HL-60/S4 (cell line): ENCODE data around the gene SKA1.

ENCODE experiments used
- in situ Hi-C: fragments of 300-500 bp; cut with MboI; formaldehyde crosslinking; loops from 2 replicates; pipeline ENCODE4 v1.14.3; 2022; ENCODE audit warnings: low sequenced_read_pairs

The SKA1 gene, protein sequence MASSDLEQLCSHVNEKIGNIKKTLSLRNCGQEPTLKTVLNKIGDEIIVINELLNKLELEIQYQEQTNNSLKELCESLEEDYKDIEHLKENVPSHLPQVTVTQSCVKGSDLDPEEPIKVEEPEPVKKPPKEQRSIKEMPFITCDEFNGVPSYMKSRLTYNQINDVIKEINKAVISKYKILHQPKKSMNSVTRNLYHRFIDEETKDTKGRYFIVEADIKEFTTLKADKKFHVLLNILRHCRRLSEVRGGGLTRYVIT

DNA sequence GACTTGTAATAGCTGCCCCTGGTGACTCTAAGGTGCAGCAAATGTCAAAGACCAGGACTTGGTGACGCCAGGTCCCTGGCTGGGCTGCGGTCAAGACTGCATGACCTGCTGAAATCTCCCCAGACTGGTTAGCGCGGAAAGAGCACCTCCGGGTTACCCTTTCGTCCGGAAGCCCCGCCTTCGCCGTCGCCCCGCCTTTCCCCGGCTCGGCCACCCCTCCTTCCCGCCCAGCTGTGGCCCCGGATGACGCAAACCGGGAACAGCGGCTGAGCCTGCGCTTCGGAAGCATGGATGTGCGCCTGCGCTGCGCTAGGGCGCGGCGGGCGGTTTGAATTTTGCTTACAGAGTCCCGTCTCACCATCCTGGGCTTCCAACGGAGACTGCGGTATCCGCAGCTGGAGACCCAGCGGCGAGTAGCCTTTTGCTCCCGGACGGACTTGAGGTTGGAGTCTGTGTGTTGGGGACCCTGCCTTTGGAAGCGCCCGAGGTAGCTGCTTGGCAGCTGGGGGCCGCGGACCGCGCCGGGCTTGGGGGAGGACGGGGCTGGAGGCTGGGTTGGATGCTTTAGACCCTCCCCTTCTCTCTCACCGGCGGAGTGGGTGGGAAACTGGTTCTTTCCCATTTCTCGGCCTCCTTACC, at the start of gene SKA1:
Gene SKA1 (plus strand): TSS at position 294 of the 639 bp plus-strand sequence. CDS start 785 bp downstream, outside the sequence.
- in situ Hi-C loops: no loop called here

- in situ Hi-C loops: no loop called here
Observed at GRCh38 chr18:50327983-50328382, 46.9 kb upstream of the SKA1 start.

DNA sequence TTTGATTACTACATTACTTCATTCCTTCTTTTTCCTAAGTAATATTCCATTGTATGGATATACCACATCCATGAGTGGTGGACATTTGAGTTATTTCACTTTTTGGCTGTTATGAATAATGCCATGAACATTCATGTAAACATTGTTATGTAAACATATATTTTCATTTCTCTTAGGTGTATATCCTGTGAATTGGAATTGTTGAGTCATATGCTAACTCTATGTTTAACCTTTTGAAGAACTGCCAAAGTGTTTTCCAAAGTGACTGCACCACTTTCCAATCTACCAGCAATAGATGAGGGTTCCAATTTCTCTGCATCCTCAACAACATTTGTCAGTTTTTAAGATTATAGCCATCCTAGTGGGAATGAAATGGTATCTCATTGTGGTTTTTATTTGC, 44.7 kb upstream of the SKA1 start:
- in situ Hi-C loops: no loop called here

DNA sequence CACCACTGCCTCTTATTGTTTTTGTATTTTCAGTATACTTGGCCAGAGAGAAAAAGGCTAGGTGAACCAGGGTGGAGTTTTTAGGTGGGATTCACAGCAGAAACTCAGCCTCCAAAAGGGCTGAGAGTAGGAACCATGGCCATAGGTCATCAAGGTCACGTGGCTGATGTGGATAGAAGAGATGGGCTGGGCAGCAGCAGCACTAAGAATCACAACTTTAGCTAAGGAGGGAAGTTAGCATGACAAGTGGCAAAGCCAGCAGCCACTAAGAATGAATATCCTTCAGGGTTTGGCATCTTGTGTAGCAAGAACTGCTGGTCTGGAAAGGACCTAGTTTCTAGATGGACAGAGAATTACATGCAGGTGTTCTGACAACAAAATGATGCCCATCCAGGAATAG, 43.2 kb upstream of the SKA1 start:
- in situ Hi-C loops: no loop called here

GRCh38 chr18:50334546-50335152, 40.2 kb upstream of the SKA1 start:
- in situ Hi-C loops: no loop called here

- in situ Hi-C loops: no loop called here
Observed at GRCh38 chr18:50338122-50338521, 36.7 kb upstream of the SKA1 start.

DNA sequence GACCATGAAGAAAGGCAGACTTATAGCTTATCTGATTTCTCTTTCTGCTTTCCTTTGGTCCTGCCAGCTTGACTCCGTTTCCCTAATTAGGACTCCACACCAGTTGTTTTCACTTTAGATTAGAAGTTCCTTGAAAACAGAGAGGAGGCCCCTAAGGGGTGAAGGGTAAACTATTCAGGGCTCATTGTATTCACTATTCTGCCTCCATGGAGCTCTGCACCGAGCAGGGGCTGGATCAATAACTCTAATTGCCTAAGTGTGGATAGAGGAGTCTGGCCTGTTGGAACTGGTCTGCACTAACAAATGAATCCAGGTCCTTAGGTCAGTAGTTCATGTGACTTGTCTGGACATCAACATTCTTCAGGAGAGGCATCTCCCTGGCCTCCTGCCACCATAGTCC, 36.1 kb upstream of the SKA1 start:
- in situ Hi-C loops: no loop called here

GRCh38 chr18:50340078-50340477, 34.8 kb upstream of the SKA1 start:
- in situ Hi-C loops: no loop called here

DNA sequence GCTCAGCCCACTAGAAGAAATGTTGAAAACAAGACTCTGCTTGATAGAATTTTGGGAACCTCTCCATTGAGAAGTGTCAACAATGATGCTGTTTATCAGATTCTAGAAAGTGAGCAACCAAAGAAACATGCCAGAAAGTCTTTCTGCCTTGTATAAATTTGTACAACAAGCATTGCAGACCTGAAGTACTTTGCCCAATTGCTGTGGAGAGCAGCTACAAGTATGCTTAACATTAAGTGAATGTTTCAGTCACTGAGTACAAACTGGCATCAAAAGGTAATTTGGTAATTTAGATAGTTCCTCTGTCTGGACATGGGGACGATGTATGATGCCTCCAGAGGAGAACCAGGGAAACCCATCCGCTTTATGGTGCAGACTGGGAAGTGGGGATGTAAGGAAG, 33.4 kb upstream of the SKA1 start:
- in situ Hi-C loops: no loop called here

DNA sequence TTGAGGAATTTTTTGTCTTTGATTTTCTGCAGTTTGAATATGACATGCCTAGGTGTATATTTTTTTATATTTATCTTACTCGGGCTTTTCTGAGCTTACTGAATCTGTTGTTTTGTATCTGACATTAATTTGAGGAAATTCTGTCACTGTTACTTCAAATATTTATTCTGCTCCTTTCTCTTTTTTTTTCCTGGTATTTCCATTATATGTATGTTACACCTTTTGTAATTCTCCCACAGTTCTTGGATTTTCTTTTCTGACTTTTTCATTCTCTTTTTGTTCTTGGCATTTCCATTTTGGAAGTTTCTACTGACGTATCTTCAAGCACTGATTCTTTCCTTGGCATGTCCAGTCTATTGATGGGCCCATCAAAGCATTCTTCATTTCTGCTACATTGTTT, 24.1 kb upstream of the SKA1 start:
- in situ Hi-C loops: no loop called here

GRCh38 chr18:50356036-50356945, 18.6 kb upstream of the SKA1 start:
- in situ Hi-C loops: no loop called here

GRCh38 chr18:50358844-50359243, 16.0 kb upstream of the SKA1 start:
- in situ Hi-C loops: no loop called here

DNA sequence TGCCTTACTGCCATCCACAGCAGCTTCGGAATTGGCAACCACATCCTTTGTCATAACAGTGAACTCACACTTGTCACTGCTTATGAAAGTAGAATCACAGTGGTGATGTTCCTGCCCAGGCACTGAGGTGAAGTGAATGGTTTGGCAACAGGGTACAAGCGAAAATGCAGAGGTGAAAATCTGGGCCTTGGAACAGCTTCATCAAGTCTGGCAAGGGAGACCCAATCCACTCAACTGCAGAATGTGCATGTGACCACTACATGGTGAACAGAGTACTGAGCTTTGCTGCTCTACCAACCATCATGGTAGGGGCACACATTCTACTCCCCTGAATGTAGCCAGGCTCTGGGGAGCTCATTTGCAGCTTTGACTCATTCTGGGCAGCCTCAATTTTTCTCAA, 15.0 kb upstream of the SKA1 start:
- in situ Hi-C loops: no loop called here

DNA sequence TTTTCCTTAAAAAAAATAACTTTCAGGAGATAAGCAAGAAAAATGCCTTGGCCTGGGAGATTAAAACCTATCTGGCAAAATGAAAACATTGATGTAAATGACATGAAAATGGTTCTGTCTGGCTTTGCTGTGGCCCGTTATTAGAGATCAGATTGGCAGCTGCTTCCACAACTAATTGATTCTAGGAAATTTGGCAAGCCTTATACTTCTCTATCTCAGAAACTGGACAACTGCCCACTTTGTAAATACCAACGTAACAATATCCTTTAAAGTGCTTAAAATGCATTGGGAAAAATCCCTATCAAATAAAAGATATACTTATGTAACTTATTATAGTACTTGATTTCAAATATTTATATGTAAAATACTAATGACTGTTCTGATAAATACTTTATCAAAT, 14.2 kb upstream of the SKA1 start:
- in situ Hi-C loops: no loop called here

DNA sequence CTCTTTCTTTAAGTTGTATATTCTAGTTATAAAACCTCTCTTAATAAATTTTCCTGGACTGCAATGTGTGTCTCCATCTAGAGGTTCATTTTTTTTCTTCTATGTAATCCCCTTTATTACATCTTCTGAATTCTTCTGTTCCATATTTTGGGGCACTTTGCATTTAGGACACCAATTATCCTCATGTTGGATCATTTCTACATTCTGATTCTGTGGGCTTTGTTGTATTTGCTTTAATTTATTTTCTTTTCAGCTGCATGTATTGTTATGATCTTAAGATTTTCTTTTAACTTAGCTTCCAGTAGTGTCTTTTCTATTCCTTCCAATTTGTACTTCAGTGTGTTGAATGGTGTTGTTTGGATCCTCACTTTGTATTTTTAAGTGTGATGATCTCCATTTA, 5.2 kb upstream of the SKA1 start:
- in situ Hi-C loops: no loop called here

DNA sequence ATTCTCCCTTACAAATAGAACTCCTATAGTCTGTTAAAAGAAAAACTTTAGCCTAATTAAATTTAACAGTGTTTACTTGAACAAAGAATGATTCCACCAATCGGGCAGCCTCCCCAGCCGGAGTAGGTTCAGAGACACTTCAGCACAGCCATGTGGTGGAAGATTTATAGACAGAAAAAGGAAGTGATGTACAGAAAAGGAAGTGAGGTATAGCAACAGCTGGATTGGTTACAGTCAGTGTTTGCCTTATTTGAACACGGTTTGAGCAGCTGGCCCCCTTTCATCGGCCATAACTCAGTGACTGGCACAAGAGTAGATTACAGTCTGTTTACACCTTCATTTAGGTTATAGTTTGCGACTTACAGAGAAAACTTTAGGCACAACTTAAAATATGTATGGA, 2.1 kb upstream of the SKA1 start:
- in situ Hi-C loops: no loop called here

GRCh38 chr18:50373561-50374219, 1.2 kb upstream of the SKA1 start:
- in situ Hi-C loops: no loop called here

DNA sequence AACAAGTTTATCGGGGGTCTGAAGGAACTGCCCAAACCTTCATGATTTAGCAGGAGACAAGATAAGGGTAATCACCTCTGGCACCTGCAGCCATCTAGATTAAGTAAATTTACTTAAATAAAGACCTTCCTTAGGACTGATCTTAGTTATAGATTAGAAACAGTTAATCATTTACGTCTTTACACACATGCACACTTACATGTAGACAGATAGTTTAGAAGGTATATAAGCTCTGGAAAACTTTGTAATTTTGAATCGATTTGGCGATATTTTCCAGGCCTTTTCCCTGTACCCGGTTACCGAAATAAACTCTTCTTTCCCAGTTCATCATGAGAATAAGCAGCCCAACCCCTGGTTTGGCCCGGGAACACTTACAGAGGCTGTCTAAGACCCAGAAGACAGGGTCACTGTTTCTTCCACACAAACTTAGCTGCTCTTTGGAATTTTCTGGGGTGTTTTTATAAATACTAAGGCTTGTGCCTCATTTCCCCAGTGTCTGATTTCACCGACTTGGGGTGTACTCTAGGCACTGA, 560 bp upstream of the SKA1 start:
- in situ Hi-C loops: no loop called here

DNA sequence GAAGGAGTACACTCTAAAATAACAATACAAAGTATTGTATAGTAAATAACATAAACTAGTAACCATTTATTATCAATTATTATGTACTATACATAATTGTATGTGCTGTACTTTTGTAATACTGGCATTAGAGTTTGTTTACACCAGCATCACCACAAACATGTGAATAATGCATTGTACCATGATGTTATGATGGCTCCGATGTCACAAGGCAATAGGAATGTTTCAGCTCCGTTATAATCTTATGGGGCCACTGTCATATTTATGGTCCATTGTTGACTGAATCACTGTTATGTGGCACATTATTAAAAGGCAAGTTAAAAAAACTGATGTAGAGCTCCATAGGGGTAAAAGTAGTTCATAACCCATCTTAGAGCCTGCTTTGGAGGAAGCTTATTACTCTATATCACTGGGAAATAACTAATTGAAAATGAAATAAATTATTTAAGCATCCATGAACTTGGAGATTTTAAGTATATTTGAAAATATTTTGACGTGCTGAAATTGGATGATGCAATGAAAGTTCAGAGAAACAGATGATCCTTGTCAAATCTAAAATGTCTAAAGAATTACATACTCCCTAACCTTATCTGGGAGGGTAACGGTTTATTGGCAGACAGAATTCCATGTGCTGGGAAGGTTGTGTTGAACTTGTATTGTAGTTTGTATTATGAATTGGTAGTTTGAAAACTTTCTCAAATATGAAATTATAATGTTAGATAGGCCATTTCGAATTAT, 2.4 kb downstream of the SKA1 start:
- in situ Hi-C loops: no loop called here

- in situ Hi-C loops: no loop called here
Observed at GRCh38 chr18:50388988-50389387, 14.1 kb downstream of the SKA1 start.
